SK-N-SH treated with all-trans-retinoic acid at 6 μM for 48 hours (cell line): ENCODE data around the gene POLR3C.

ENCODE experiments used
- ATAC-seq: fragments of 200-7000 bp; cut with Tn5 transposase; 3 replicates; pipeline ENCODE4 v1.9.1; 2020; ENCODE audit warnings: mild to moderate bottlenecking, moderate library complexity
- ARNTL ChIP-seq: fragments of 450-650 bp; formaldehyde crosslinking; IDR thresholded peaks from 2 replicates; pipeline ENCODE4 v1.5.0; 2020; ENCODE audit warnings: low read depth, mild to moderate bottlenecking, moderate library complexity, borderline replicate concordance
- BACH2 ChIP-seq: fragments of 250-450 bp; sonication (Bioruptor Pico); IDR thresholded peaks from 2 replicates; pipeline ENCODE4 v1.9.0; 2021; ENCODE audit warnings: mild to moderate bottlenecking, borderline replicate concordance
- GLIS3 ChIP-seq: fragments of 250-450 bp; sonication (Bioruptor Pico); IDR thresholded peaks from 2 replicates; pipeline ENCODE4 v1.5.0; 2020; ENCODE audit warnings: mild to moderate bottlenecking, moderate library complexity
- ISL1 ChIP-seq: fragments of 250-450 bp; sonication (Bioruptor Pico); IDR thresholded peaks from 2 replicates; pipeline ENCODE4 v2.1.2; 2022; ENCODE audit warnings: mild to moderate bottlenecking, moderate library complexity
- OSR1 ChIP-seq: fragments of 250-450 bp; sonication (Bioruptor Pico); IDR thresholded peaks from 2 replicates; pipeline ENCODE4 v1.8.0; 2022; ENCODE audit warnings: moderate library complexity, mild to moderate bottlenecking, inconsistent platforms
- PATZ1 ChIP-seq: fragments of 250-450 bp; sonication (Bioruptor Pico); IDR thresholded peaks from 2 replicates; pipeline ENCODE4 v1.8.0; 2020; ENCODE audit warnings: mild to moderate bottlenecking, moderate library complexity, borderline replicate concordance
- POU6F1 ChIP-seq: fragments of 250-450 bp; sonication (Bioruptor Pico); IDR thresholded peaks from 2 replicates; pipeline ENCODE4 v1.8.0; 2021; ENCODE audit warnings: low read depth, mild to moderate bottlenecking, moderate library complexity, borderline replicate concordance
- PPARA ChIP-seq: fragments of 250-450 bp; sonication (Bioruptor Pico); IDR thresholded peaks from 2 replicates; pipeline ENCODE4 v1.5.0; 2020; ENCODE audit warnings: mild to moderate bottlenecking, borderline replicate concordance
- RARB ChIP-seq: fragments of 250-450 bp; sonication (Bioruptor Pico); IDR thresholded peaks from 2 replicates; pipeline ENCODE4 v1.8.0; 2021; ENCODE audit warnings: mild to moderate bottlenecking, moderate library complexity
- SNAI2 ChIP-seq: fragments of 250-450 bp; sonication (Bioruptor Pico); IDR thresholded peaks from 2 replicates; pipeline ENCODE4 v1.5.0; 2020; ENCODE audit warnings: mild to moderate bottlenecking, moderate library complexity
- TCF4 ChIP-seq: fragments of 250-450 bp; sonication (Bioruptor Pico); IDR thresholded peaks from 2 replicates; pipeline ENCODE4 v1.8.0; 2021; ENCODE audit warnings: mild to moderate bottlenecking, moderate library complexity, borderline replicate concordance
- TSHZ2 ChIP-seq: fragments of 250-450 bp; sonication (Bioruptor Pico); IDR thresholded peaks from 2 replicates; pipeline ENCODE4 v1.5.0; 2020; ENCODE audit warnings: mild to moderate bottlenecking, moderate library complexity
- ZC3H10 ChIP-seq: fragments of 250-450 bp; sonication (Bioruptor Pico); IDR thresholded peaks from 2 replicates; pipeline ENCODE4 v1.5.1; 2021; ENCODE audit warnings: mild to moderate bottlenecking, moderate library complexity
- ZFP3 ChIP-seq: fragments of 250-450 bp; sonication (Bioruptor Pico); IDR thresholded peaks from 2 replicates; pipeline ENCODE4 v1.5.0; 2020; ENCODE audit warnings: mild to moderate bottlenecking, moderate library complexity
- ZNF565 ChIP-seq: fragments of 450-650 bp; formaldehyde crosslinking; conservative IDR thresholded peaks from 2 replicates; pipeline ENCODE4 v1.5.0; 2020; ENCODE audit warnings: low read depth, mild to moderate bottlenecking, moderate library complexity
- ZNF70 ChIP-seq: fragments of 450-650 bp; formaldehyde crosslinking; IDR thresholded peaks from 2 replicates; pipeline ENCODE4 v1.5.0; 2020; ENCODE audit warnings: mild to moderate bottlenecking, moderate library complexity
- ZNF8 ChIP-seq: fragments of 450-650 bp; formaldehyde crosslinking; IDR thresholded peaks from 2 replicates; pipeline ENCODE4 v1.5.0; 2020; ENCODE audit warnings: mild to moderate bottlenecking, moderate library complexity
- TF ChIP-seq, protein P1 (sequence below): fragments of 250-450 bp; sonication (Bioruptor Pico); IDR thresholded peaks from 2 replicates; pipeline ENCODE4 v1.5.1; 2020; ENCODE audit warnings: low read depth, mild to moderate bottlenecking, moderate library complexity
- TF ChIP-seq, protein P2 (sequence below): fragments of 250-450 bp; sonication (Bioruptor Pico); IDR thresholded peaks from 2 replicates; pipeline ENCODE4 v1.5.1; 2021; ENCODE audit warnings: mild to moderate bottlenecking, moderate library complexity

The POLR3C gene

DNA sequence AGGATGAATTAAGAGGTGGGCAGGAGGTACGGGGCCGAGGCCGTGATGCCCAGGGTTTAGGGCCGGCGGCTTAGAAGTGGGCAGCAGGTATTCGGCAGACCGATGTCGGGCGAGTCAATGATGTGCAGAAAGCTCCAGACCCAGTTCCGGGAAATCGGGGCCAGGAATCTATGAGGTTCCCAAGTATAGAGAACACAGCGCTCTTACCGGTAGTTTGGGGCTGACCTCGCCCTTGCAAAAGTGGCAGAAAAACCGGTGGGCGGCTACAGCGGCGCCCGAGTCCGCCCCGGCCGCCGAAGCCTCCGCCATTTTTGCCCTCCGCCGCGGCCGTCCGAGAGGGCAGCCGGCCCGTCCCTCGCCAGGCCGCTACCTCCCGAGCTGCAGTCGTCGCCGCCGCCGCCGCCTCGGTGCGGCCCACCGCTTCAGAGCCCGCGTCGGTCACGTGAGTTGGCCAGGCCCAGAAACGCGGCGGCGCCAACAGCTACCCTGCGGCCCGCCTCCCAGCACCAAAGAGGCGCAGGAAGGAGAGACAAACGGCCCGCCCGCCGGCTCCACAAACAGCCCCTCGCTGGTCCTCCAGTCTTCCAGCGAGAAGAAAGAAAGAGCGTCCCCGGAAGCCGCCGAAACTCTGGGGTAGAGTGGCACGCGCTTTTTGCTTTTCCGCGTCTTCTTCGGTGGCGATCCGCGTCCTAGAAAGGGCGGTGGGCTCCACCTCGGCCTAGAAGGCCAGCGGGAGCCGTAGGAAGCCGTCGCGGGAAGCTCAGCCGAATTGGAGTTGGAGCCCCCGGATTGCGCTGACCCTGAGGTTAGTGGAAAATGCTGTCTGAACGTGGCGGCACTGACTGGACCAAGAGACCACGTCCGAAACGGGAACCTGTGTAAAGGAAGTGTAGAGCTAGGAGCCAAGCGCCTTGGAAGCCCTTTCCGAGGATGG is at the start of gene POLR3C, which contains the start of gene RNF115:
Gene POLR3C (plus strand): TSS at position 636 of the 934 bp plus-strand sequence. CDS start 1,577 bp downstream, outside the sequence.
Gene RNF115 (minus strand): TSS at position 531 of the 934 bp plus-strand sequence. CDS start 222 bp downstream, at position 309.
- no peak for TF ChIP-seq ZC3H10 (CRISPR knock-in tag)
- TF ChIP-seq ZFP3: peak; percentile 39; the same call in 1 of the 2 replicates
- ATAC-seq: peak; percentile 94

- no peak for TF ChIP-seq BACH2
- no peak for TF ChIP-seq PATZ1 (CRISPR knock-in tag)
- TF ChIP-seq ZNF8 (CRISPR knock-in tag): no peak
- no peak for TF ChIP-seq ZNF70 (CRISPR knock-in tag)
- TF ChIP-seq ZNF565: no peak
- TF ChIP-seq TSHZ2 (CRISPR knock-in tag): no peak
- TF ChIP-seq, protein P1, sequence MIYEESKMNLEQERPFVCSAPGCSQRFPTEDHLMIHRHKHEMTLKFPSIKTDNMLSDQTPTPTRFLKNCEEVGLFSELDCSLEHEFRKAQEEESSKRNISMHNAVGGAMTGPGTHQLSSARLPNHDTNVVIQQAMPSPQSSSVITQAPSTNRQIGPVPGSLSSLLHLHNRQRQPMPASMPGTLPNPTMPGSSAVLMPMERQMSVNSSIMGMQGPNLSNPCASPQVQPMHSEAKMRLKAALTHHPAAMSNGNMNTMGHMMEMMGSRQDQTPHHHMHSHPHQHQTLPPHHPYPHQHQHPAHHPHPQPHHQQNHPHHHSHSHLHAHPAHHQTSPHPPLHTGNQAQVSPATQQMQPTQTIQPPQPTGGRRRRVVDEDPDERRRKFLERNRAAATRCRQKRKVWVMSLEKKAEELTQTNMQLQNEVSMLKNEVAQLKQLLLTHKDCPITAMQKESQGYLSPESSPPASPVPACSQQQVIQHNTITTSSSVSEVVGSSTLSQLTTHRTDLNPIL: no peak
- no peak for TF ChIP-seq SNAI2 (CRISPR knock-in tag)
- TF ChIP-seq, protein P2, sequence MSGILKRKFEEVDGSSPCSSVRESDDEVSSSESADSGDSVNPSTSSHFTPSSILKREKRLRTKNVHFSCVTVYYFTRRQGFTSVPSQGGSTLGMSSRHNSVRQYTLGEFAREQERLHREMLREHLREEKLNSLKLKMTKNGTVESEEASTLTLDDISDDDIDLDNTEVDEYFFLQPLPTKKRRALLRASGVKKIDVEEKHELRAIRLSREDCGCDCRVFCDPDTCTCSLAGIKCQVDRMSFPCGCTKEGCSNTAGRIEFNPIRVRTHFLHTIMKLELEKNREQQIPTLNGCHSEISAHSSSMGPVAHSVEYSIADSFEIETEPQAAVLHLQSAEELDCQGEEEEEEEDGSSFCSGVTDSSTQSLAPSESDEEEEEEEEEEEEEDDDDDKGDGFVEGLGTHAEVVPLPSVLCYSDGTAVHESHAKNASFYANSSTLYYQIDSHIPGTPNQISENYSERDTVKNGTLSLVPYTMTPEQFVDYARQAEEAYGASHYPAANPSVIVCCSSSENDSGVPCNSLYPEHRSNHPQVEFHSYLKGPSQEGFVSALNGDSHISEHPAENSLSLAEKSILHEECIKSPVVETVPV (CRISPR knock-in tag): no peak
- no peak for TF ChIP-seq RARB (CRISPR knock-in tag)
- TF ChIP-seq GLIS3 (CRISPR knock-in tag): no peak
- TF ChIP-seq ZC3H10 (CRISPR knock-in tag): no peak
- no peak for ATAC-seq
Observed at GRCh38 chr1:145777357-145778145, 46.4 kb upstream of the POLR3C start.

DNA sequence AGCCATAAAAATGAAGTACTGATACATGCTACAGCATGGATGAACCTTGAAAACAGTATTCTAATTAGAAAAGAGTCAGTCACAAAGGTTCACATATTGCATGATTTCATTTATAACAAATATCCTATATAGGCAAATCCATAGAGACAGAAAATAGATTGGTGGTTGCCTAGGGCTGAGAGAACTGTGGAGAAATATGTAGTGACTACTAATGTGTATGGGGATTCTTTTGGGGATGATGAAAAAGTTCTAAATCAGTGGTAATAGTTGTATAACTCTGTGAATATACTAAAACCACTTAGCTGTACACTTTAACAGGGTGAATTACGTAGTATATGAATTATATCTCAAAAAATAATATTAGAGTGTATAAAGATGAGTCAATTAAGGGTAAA is 45.9 kb upstream of the POLR3C start:
- ATAC-seq: no peak
- no peak for TF ChIP-seq ZNF565
- TF ChIP-seq TCF4 (CRISPR knock-in tag): no peak
- TF ChIP-seq PPARA (CRISPR knock-in tag): no peak
- TF ChIP-seq ARNTL: no peak
- no peak for TF ChIP-seq RARB (CRISPR knock-in tag)
- no peak for TF ChIP-seq BACH2
- no peak for TF ChIP-seq OSR1
- TF ChIP-seq POU6F1 (CRISPR knock-in tag): no peak
- TF ChIP-seq, protein P2 (CRISPR knock-in tag): no peak
- no peak for TF ChIP-seq ZNF8 (CRISPR knock-in tag)
- TF ChIP-seq ISL1 (CRISPR knock-in tag): no peak
- no peak for TF ChIP-seq SNAI2 (CRISPR knock-in tag)
- TF ChIP-seq ZC3H10 (CRISPR knock-in tag): no peak
- no peak for TF ChIP-seq GLIS3 (CRISPR knock-in tag)
